Activated gamma-delta T cell (primary cell): Measurements from ENCODE around the gene PKD2.

Source experiments
- DNase-seq: peaks from one replicate; lab custom pipeline; 2025; lab: John Stamatoyannopoulos, UW
- total RNA-seq, 2 donors: gene quantifications; one replicate each; lab custom pipeline; 2026; lab: John Stamatoyannopoulos, UW

PKD2 gene
- 28.1 to 31.2 reads per million in 2 donors for total RNA-seq

- DNase-seq, result peak; percentile 56
Measured at GRCh38 chr4:88007304-88008121, at the start of gene PKD2. Gene PKD2, plus strand, starts transcription at chr4:88007635. Its CDS starts 99 bp downstream, at chr4:88007734.

DNA sequence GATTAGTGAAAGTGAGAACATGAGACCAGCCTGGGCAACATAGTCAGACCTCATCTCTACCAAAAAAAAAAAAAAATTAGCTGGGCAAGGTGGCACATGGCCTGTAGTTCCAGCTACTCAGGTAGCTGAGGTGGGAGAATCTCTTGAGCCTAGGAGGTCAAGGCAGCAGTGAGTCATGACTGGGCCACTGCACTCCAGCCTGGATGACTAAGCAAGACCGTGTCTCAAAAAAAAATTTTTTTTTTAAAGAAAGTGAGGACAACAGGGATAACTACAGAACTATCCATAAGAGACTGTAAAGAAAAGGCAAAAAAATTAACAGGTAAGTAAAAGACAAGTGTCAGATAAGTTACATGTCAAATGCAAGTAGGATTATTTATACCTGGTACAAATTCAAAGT, 45.4 kb upstream of the PKD2 start:
- DNase-seq, result no peak

GRCh38 chr4:87962398-87963146, 44.9 kb upstream of the PKD2 start:
- no peak for DNase-seq

- no peak for DNase-seq
Measured at GRCh38 chr4:87965501-87965975, 41.9 kb upstream of the PKD2 start.

DNA sequence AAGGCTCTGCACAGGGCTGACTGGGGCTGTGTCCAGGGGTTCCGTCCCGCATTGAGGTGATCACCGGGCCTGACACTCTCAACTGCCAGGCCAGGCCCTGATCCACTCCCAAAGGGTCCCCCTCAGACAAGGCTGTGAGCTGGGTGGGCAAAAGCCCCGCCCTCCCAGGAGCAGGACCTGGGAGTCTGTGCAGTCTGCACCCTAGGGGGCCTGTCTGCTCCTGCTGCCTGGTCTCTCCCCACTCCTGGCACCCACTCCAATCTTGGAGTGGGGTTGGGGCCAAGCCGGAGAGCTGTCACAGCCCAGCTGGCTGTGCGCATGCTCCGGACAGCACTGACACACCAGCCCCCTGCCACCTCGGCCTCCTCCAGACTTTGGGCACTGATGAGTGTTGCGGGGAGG, 41.3 kb upstream of the PKD2 start:
- no peak for DNase-seq

DNA sequence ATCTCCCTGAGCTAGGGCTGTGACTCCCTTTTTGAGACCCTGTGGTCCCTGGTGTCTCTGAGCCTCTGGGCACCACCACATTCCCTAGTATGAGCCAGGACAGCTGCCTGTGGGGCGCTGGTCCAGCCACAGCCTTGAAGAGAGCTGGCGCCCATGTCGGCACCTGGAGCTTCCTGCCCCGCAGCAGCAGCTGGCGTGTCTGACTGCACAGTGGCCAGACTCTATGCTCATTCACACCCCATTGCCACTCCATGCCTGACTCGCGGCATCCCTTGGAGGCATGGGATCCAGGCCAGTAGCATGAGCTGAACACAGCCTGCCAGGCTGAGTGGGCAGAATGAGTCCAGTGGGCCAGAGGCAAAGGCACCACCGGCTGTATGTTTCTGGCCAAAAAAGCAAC, 40.2 kb upstream of the PKD2 start:
- no peak for DNase-seq

DNA sequence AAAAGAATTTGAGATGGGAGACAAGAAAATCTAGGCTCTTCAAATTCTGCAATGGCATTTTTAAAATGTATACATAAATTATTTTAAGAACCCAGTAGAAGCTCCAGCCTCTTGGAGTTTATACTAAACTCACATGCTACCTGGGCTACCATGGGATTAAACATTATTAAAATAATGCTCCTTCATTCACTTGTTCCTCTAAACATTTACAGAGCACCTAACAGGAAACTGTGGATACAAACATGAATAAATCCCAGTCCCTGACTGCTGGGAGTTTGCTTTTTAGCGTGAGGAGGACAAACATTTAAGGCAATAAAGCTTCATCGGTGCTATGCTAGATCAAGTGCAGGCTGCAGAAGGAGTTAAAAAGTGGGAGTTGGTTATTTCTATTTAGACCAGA, 37.3 kb upstream of the PKD2 start:
- DNase-seq, result no peak

DNA sequence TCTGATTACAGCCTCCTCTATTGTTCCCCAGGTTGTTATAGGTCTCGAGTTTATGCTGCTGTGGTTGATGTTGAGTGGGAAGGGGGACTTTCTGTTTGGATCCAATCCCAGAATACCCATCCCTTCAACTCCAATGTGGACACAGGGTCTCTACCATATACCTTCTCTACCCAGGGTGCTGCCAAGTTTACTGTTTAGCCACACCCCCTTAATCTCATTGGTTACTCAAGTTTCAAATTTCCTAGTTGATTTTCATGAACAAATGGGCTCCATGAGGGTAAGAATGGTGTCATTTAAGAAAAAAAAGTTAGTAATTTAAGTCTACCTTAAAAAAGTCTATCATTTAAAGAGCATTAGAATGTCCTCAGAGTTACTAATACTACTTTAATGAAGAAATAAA, 35.6 kb upstream of the PKD2 start:
- DNase-seq, result no peak

- no peak for DNase-seq
Measured at GRCh38 chr4:87973283-87974169, 33.9 kb upstream of the PKD2 start.

GRCh38 chr4:87974856-87975462, 32.5 kb upstream of the PKD2 start:
- no peak for DNase-seq

DNA sequence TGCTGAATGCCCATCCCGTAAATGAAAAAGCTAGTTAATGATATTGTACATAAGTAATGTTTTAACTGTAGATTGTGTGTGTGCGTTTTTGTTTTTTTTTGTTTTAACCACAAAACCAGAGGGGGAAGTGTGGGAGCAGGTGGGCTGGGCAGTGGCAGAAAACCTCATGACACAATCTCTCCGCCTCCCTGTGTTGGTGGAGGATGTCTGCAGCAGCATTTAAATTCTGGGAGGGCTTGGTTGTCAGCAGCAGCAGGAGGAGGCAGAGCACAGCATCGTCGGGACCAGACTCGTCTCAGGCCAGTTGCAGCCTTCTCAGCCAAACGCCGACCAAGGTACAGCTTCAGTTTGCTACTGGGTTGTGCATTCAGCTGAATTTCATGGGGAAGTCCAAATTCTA, 32.0 kb upstream of the PKD2 start, which contains the start of gene SPP1:
Gene SPP1, plus strand, starts transcription at position 249 of the 400 bp plus-strand sequence. CDS start 1,182 bp downstream, outside the sequence.
- DNase-seq, result no peak

GRCh38 chr4:87977521-87978278, 29.7 kb upstream of the PKD2 start:
- no peak for DNase-seq

DNA sequence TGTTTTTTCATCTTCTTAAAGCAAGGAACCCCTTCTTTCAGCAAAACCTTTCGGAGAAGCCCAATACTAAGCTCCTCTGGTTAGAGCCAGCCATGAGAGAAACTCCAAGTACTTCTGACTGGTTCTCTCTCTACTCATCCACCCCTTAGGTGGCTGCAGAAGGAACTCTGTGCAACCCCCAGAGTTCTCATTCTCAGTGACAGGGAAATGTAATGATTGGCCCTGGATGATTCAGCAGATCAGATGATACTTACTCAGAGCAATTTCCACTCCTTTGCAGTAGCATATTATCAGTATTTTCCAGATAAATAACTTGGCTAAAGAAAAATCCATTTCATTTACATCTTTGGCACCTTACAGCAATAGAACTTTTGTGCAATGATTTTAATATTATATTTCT, 28.8 kb upstream of the PKD2 start:
- DNase-seq, result no peak

GRCh38 chr4:87979810-87980209, 27.6 kb upstream of the PKD2 start:
- DNase-seq, result no peak

- DNase-seq, result no peak
Measured at GRCh38 chr4:87981486-87981885, 25.9 kb upstream of the PKD2 start.

GRCh38 chr4:87982036-87982435, 25.4 kb upstream of the PKD2 start:
- DNase-seq, result no peak

DNA sequence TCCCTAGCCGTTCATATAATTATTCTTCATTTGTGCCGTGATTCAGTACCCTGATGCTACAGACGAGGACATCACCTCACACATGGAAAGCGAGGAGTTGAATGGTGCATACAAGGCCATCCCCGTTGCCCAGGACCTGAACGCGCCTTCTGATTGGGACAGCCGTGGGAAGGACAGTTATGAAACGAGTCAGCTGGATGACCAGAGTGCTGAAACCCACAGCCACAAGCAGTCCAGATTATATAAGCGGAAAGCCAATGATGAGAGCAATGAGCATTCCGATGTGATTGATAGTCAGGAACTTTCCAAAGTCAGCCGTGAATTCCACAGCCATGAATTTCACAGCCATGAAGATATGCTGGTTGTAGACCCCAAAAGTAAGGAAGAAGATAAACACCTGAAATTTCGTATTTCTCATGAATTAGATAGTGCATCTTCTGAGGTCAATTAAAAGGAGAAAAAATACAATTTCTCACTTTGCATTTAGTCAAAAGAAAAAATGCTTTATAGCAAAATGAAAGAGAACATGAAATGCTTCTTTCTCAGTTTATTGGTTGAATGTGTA, 24.9 kb upstream of the PKD2 start:
- no peak for DNase-seq

DNA sequence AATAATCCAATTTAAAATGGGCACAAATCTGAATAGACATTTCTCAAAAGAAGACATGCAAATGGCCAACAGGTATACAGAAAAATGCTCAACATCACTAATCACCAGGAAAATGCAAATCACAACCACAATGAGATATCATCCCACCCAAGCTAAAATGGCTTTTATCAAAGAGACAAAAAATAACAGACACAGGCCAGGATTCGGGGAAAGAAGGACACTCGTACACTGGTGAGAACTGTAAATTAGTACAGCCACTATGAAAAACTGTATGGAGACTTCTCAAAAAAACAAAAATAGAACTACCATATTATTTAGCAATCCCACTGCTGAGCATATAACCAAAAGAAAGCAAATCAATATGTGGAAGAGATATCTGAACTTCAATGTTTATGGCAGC, 23.4 kb upstream of the PKD2 start:
- no peak for DNase-seq

- no peak for DNase-seq
Measured at GRCh38 chr4:87985097-87985886, 22.1 kb upstream of the PKD2 start.

DNA sequence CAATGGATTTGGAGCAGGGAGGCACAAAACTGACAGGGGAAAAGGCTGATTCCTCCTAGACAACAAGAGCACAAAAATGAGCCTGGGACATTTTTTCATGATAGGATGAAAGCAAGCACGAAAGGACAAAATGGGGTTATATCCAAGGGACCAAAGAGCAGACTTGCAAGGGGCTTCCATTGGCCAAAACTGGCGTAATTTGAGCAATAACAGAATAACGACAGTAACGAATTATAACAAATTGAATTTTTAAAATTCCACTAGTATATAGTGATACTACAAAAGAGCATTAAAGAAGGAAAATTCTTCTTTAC, 21.6 kb upstream of the PKD2 start:
- DNase-seq, result no peak
